HepG2 (cell line): ENCODE data around the gene KCNAB2. TPM values are rescaled to one million over a fixed set of nuclear protein-coding genes. Genes with fewer than 3 reads are reported as not detected.

ENCODE experiments used
- ATAC-seq: fragments of 200-7000 bp; cut with Tn5 transposase; 3 replicates; pipeline ENCODE4 v1.9.1; 2020; ENCODE audit warnings: mild to moderate bottlenecking, moderate library complexity
- BruUV-seq: library from RNA; stranded (reverse); fragments of 400-500 nt; replicated peaks from 2 replicates; lab custom pipeline; 2021; lab: Mats Ljungman, UMichigan
- CTCF ChIA-PET: fragments of 300-600 bp; formaldehyde crosslinking; extraction: SDS; loops from one replicate; lab custom pipeline; 2021; ENCODE audit warnings: low total read pairs, inconsistent platforms, low intra/inter-chr PET ratio; lab: Yijun Ruan, JAX
- POLR2A ChIA-PET: fragments of 350-600 bp; sonication (Branson Sonifier 250); formaldehyde crosslinking; loops from one replicate; lab custom pipeline; 2020; ENCODE audit warnings: antibody characterized with exemption, inconsistent platforms; lab: Yijun Ruan, JAX
- DNase-seq: peaks from one replicate; pipeline ENCODE4 v3.0.0-alpha.2; 2015; ENCODE audit warnings: low spot score
- FAIRE-seq: peaks from 3 replicates; lab custom pipeline; 2011; peaks lifted over from hg19 to GRCh38; lab: Jason Lieb, UNC
- H2AFZ ChIP-seq: one replicate; pipeline ENCODE4 v1.6.1; 2011; ENCODE audit warnings: low read length, inconsistent platforms
- H3K27ac ChIP-seq: fragments of 300-600 bp; 3 replicates; pipeline ENCODE4 v1.8.0; 2011; ENCODE audit warnings: mixed run types, mild to moderate bottlenecking, mixed read lengths, low read length, inconsistent platforms; ENCODE audit not compliant: insufficient read depth; ENCODE audit errors: extremely low read length
- H3K27me3 ChIP-seq, 2 experiments: fragments of 200-600 bp in 1 of 2; 2 replicates in 1 of 2; 3 replicates in 1 of 2; pipeline versions ENCODE4 v1.6.0 to v1.8.0; 2011; ENCODE audit warnings: low read length in 2 of 2, mild to moderate bottlenecking in 2 of 2, moderate library complexity in 2 of 2, inconsistent platforms in 1 of 2; ENCODE audit not compliant: insufficient read depth in 2 of 2, control insufficient read depth in 1 of 2
- H3K36me3 ChIP-seq, 2 experiments: fragments of 200-600 bp in 1 of 2; replicated peaks in 1 of 2; 2 replicates in 1 of 2; 3 replicates in 1 of 2; pipeline versions ENCODE4 v1.5.1 to v1.8.0; 2011; ENCODE audit warnings: low read length in 2 of 2, inconsistent platforms in 1 of 2; ENCODE audit not compliant: insufficient read depth in 2 of 2, control insufficient read depth in 1 of 2
- H3K4me1 ChIP-seq: 2 replicates; pipeline ENCODE4 v1.5.1; 2012; ENCODE audit warnings: low read length, inconsistent platforms; ENCODE audit not compliant: insufficient read depth
- H3K4me2 ChIP-seq: 2 replicates; pipeline ENCODE4 v1.6.0; 2011; ENCODE audit warnings: low read depth, low read length, inconsistent platforms
- H3K4me3 ChIP-seq, 3 experiments: fragments of 200-600 bp in 1 of 3; sonication (generic), shearing (Covaris generic) in 1 of 3; replicated peaks in 1 of 3; 2 replicates each; pipeline ENCODE4 v1.5.1; 2011 to 2016; ENCODE audit warnings: low read length in 3 of 3, inconsistent platforms in 2 of 3, low read depth in 2 of 3, mild to moderate bottlenecking in 2 of 3, control low read depth in 1 of 3, mixed read lengths in 1 of 3; ENCODE audit not compliant: insufficient read depth in 1 of 3
- H3K79me2 ChIP-seq: one replicate; pipeline ENCODE4 v1.6.1; 2011; ENCODE audit warnings: low read length, inconsistent platforms; ENCODE audit not compliant: insufficient read depth
- H3K9ac ChIP-seq: 2 replicates; pipeline ENCODE4 v1.6.0; 2011; ENCODE audit warnings: mild to moderate bottlenecking, low read depth, low read length, inconsistent platforms; ENCODE audit not compliant: insufficient read depth
- H3K9me3 ChIP-seq: 2 replicates; pipeline ENCODE4 v1.5.1; 2012; ENCODE audit warnings: mild to moderate bottlenecking, low read length
- H4K20me1 ChIP-seq: 2 replicates; pipeline ENCODE4 v1.6.0; 2011; ENCODE audit warnings: inconsistent platforms, mild to moderate bottlenecking, low read length, moderate library complexity; ENCODE audit not compliant: insufficient read depth
- AGO2 ChIP-seq: fragments of 200-400 bp; formaldehyde crosslinking; optimal IDR thresholded peaks from 2 replicates; pipeline ENCODE3; 2017; ENCODE audit warnings: mild to moderate bottlenecking, low read depth, low read length, moderate library complexity
- DNMT1 ChIP-seq: sonication (generic); formaldehyde crosslinking; IDR thresholded peaks from 2 replicates; pipeline ENCODE4 v1.5.1; 2020; ENCODE audit warnings: mild to moderate bottlenecking, missing genetic modification reagents
- HNF4A ChIP-seq: sonication (generic); formaldehyde crosslinking; IDR thresholded peaks from 2 replicates; pipeline ENCODE4 v1.4.0; 2020; ENCODE audit warnings: missing genetic modification reagents
- HOMEZ ChIP-seq: IDR thresholded peaks from 2 replicates; pipeline ENCODE4 v1.6.1; 2016; ENCODE audit warnings: low read depth
- NR0B2 ChIP-seq: sonication (generic); formaldehyde crosslinking; IDR thresholded peaks from 2 replicates; pipeline ENCODE4 v1.4.0; 2020; ENCODE audit warnings: mild to moderate bottlenecking, missing genetic modification reagents
- SNRNP70 ChIP-seq: fragments of 200-400 bp; formaldehyde crosslinking; IDR thresholded peaks from 2 replicates; pipeline ENCODE4 v1.6.1; 2017; ENCODE audit warnings: mild to moderate bottlenecking, low read depth, low read length, moderate library complexity
- TBX2 ChIP-seq: sonication (generic); formaldehyde crosslinking; IDR thresholded peaks from 2 replicates; pipeline ENCODE4 v1.5.0; 2020; ENCODE audit warnings: missing genetic modification reagents, mild to moderate bottlenecking, borderline replicate concordance
- TCF7L2 ChIP-seq: IDR thresholded peaks from 2 replicates; pipeline ENCODE4 v1.6.1; 2011; ENCODE audit warnings: mild to moderate bottlenecking, low read depth, low read length, moderate library complexity
- ZKSCAN1 ChIP-seq: fragments of 150-350 bp; IDR thresholded peaks from 2 replicates; pipeline ENCODE4 v1.6.1; 2014; ENCODE audit warnings: low read length
- ZMYM4 ChIP-seq: sonication (generic); formaldehyde crosslinking; IDR thresholded peaks from 2 replicates; pipeline ENCODE4 v1.8.1; 2023; ENCODE audit warnings: mild to moderate bottlenecking, missing genetic modification reagents
- ZNF143 ChIP-seq: sonication (generic); formaldehyde crosslinking; IDR thresholded peaks from 2 replicates; pipeline ENCODE4 v1.4.0; 2020; ENCODE audit warnings: missing genetic modification reagents
- ZNF354B ChIP-seq: sonication (generic); formaldehyde crosslinking; IDR thresholded peaks from 2 replicates; pipeline ENCODE4 v1.8.0; 2022; ENCODE audit warnings: mild to moderate bottlenecking, missing genetic modification reagents
- ZNF678 ChIP-seq: sonication (generic); formaldehyde crosslinking; IDR thresholded peaks from 2 replicates; pipeline ENCODE4 v1.4.0; 2020; ENCODE audit warnings: mild to moderate bottlenecking, missing genetic modification reagents
- ZNF878 ChIP-seq: sonication (generic); formaldehyde crosslinking; IDR thresholded peaks from 2 replicates; pipeline ENCODE4 v1.8.1; 2023; ENCODE audit warnings: mild to moderate bottlenecking, missing genetic modification reagents, moderate library complexity
- ZNF879 ChIP-seq: sonication (generic); formaldehyde crosslinking; IDR thresholded peaks from 2 replicates; pipeline ENCODE4 v1.8.1; 2023; ENCODE audit warnings: missing genetic modification reagents
- WGBS: methylation state at CpG from one replicate; pipeline ENCODE4 v1.1.6; 2017; ENCODE audit warnings: low lambda C conversion rate; 5-methylcytosine and 5-hydroxymethylcytosine counted together
- in situ Hi-C: cut with HindIII; loops from 2 replicates; pipeline ENCODE4 v1.10.0; 2017; ENCODE audit warnings: low pct_unique_long_range_greater_than_20kb; ENCODE audit not compliant: extremely low pct_ligation_motif_present
- intact Hi-C: fragments of 100-400 bp; cut with micrococcal nuclease; formaldehyde crosslinking; loops from one replicate; pipeline ENCODE4 v1.10.0; 2022; ENCODE audit not compliant: unreplicated experiment
- polyA plus RNA-seq, 8 experiments: library from polyadenylated mRNA; depleted of rRNA in 3 of 8; stranded (reverse) in 7 of 8; unstranded in 1 of 8; fragments of >200 nt; fragmentation: Illumina TruSeq in 4 of 8; extraction: Trizol in 4 of 8; gene quantifications; 2 replicates each; pipeline versions ENCODE4 v1.2.1 to v1.2.3, GENCODE V29; 2011 to 2016; ENCODE audit warnings: low read depth in 4 of 8, missing spikeins in 1 of 8, mixed read lengths in 1 of 8; ENCODE audit not compliant: insufficient read depth in 1 of 8
- total RNA-seq, 5 experiments: library from RNA; depleted of rRNA; stranded (reverse); fragments of >200 nt; fragmentation: Illumina TruSeq; extraction: Trizol; gene quantifications; 2 replicates each; pipeline ENCODE4 v1.2.3, GENCODE V29; 2016; ENCODE audit warnings: low read depth in 1 of 5
- TF ChIP-seq, protein P1 (sequence below): sonication (generic); formaldehyde crosslinking; IDR thresholded peaks from 2 replicates; pipeline ENCODE4 v1.5.1; 2020; ENCODE audit warnings: mild to moderate bottlenecking, missing genetic modification reagents, borderline replicate concordance

The KCNAB2 gene
- total and polyA plus RNA-seq, 2 of the 13 experiments (the other 11 are each of a cell fraction or from before 2014, with no cell fraction given), result 6.2 to 8.8 TPM

DNA sequence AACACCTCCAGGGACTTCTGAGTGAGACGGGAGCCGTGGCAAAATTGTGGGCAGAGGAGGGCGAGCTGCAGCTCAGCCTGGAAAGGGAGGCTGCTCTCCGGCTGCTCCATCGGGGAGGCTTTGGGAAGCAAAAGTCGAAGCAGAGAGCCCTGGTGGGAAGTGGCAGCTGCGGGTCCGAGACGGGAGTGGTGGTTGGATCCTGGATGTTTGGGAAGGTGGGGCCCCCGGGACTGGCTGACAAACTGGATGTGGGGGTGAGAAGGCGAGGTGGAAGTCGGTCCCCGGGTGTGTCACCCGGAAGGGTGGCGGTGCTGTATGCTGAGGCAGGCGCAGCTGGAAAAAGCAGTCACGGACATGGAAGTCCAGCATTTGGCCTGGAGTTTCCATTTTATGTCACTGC lies 52.1 kb downstream of the KCNAB2 start (continued):
- TF ChIP-seq, protein P1, sequence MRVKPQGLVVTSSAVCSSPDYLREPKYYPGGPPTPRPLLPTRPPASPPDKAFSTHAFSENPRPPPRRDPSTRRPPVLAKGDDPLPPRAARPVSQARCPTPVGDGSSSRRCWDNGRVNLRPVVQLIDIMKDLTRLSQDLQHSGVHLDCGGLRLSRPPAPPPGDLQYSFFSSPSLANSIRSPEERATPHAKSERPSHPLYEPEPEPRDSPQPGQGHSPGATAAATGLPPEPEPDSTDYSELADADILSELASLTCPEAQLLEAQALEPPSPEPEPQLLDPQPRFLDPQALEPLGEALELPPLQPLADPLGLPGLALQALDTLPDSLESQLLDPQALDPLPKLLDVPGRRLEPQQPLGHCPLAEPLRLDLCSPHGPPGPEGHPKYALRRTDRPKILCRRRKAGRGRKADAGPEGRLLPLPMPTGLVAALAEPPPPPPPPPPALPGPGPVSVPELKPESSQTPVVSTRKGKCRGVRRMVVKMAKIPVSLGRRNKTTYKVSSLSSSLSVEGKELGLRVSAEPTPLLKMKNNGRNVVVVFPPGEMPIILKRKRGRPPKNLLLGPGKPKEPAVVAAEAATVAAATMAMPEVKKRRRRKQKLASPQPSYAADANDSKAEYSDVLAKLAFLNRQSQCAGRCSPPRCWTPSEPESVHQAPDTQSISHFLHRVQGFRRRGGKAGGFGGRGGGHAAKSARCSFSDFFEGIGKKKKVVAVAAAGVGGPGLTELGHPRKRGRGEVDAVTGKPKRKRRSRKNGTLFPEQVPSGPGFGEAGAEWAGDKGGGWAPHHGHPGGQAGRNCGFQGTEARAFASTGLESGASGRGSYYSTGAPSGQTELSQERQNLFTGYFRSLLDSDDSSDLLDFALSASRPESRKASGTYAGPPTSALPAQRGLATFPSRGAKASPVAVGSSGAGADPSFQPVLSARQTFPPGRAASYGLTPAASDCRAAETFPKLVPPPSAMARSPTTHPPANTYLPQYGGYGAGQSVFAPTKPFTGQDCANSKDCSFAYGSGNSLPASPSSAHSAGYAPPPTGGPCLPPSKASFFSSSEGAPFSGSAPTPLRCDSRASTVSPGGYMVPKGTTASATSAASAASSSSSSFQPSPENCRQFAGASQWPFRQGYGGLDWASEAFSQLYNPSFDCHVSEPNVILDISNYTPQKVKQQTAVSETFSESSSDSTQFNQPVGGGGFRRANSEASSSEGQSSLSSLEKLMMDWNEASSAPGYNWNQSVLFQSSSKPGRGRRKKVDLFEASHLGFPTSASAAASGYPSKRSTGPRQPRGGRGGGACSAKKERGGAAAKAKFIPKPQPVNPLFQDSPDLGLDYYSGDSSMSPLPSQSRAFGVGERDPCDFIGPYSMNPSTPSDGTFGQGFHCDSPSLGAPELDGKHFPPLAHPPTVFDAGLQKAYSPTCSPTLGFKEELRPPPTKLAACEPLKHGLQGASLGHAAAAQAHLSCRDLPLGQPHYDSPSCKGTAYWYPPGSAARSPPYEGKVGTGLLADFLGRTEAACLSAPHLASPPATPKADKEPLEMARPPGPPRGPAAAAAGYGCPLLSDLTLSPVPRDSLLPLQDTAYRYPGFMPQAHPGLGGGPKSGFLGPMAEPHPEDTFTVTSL (CRISPR knock-in tag), result no peak
- TF ChIP-seq ZNF143 (CRISPR knock-in tag) (no peak), TBX2 (CRISPR knock-in tag) (no peak), DNMT1 (CRISPR knock-in tag) (no peak), ZMYM4 (no peak)

- Histone ChIP-seq H2AFZ (no peak overlapping the region), H3K36me3 (no peaks in the 10 kb centered on the region), H3K9me3 (no peaks in the 10 kb centered on the region), H3K79me2 (no peaks in the 10 kb centered on the region), H3K4me2 (no peak overlapping the region), H3K4me3 (no peak overlapping the region), H3K27ac (no peak overlapping the region), H3K4me1 (no peaks in the 10 kb centered on the region), H4K20me1 (no peaks in the 10 kb centered on the region), H3K9ac (no peak overlapping the region), H3K27me3 (peaks cover 8 to 30% of the 10 kb centered on the region in 2 experiments; a peak in 4 of 5 replicates)
- no TSS peak for BruUV-seq
- WGBS, result 73% methylated on average over 20 of the region's 24 CpGs
- ChIA-PET CTCF (no interaction called here), POLR2A (no interaction called here)
- ATAC-seq, result no peak
- no peak for FAIRE-seq
- intact Hi-C loops, result no loop called here
- DNase-seq, result no peak
- in situ Hi-C loops, result no loop called here
- TF ChIP-seq TCF7L2 (no peak), HOMEZ (CRISPR knock-in tag) (no peak), AGO2 (no peak), ZNF879 (CRISPR knock-in tag) (no peak), HNF4A (CRISPR knock-in tag) (no peak), ZNF354B (CRISPR knock-in tag) (no peak), SNRNP70 (no peak), ZNF878 (CRISPR knock-in tag) (no peak), NR0B2 (CRISPR knock-in tag) (no peak), ZNF678 (CRISPR knock-in tag) (no peak), ZKSCAN1 (no peak)
Observed at GRCh38 chr1:6098303-6099215, 52.9 kb downstream of the KCNAB2 start.
